ENCODE measurements around the gene KCNK18.
A peak's percentile ranks its signal among the peaks of the same experiment; 100 is the strongest.

The KCNK18 gene

DNA sequence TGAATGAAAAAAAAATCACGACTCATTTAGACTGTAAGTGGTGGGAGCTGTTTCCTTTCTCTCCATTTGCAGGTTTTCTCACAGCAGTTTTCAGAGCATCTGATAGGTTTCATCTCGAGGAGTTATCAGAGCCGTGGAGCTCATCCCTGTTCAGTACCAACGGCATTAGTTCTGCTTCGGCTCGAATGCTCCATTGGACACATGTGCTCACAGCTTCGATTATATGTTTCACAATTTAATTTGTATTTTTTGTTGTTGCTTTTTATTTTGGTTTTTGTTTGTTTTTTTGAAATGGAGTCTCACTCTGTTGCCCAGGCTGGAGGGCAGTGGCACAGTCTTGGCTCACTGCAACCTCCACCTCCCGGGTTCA is 45.2 kb downstream of the KCNK18 start:
- no peak overlapping the region for H3K27ac ChIP-seq
- no peak overlapping the region for H3K4me3 ChIP-seq

DNA sequence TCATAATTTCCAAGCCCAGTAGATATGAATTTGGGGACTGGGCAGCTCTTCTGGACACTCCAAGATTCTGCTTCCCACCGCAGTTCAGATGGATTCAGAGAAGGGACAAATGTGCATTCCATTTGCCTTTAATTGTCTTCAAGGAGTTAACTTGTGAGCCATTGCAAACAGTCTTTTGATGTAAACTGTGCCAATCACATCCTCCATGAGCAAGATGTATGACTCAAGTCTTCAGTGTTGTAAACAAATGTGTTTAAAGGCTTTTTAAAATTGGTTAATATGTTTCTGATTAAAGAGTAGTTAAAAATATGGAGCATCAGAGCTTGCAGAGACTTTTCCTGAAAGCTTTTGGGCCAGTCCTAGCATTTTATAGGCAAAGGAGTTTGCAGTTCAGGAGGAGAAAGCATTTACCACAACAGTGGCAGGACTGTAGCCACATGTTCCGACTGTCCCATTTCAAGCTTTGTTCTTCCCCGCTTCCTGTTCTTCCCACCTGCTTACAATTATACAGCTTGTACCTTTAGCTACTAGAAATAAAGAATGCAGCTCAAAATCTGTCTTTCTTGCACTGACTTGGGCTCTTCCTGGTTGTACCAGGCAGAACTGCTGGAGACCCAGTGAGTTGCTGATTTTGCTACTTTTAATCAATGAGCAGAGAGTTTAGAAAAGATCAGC is 49.8 kb downstream of the KCNK18 start:
- no peak overlapping the region for H3K4me3 ChIP-seq

DNA sequence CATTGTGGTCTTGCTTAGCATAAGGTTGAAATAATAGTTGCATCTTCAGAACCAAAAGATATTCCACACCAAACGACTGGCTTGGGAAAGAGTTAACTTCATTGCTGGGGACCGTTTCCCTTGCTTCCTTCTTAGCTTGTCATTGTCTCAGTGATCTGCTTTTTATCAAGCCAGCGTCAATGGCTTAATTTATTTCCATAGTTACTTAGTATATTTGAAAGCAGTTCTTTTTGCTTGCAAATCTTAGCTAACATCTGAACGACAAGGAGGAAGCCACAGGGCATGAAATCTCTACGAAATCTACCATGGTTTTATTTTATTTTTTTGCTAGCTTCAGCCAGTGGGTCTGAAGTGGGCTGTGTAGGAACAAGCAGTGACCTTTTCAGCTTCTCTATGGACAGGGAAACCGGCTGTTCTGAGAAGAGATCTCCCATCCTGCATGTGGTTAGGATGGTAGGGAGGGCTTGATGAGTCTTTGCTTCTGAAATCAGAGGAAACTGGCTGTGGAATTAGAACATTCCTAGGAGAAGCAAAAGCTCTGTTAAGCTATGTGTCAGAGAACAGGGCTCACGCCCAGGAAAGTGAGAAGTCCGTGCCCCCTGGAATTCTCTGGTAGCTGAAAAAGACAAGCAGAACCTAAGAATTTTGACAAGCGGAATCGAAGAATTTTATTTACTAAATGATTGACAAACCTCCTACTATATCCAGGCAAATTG is 51.6 kb downstream of the KCNK18 start:
- H3K27ac ChIP-seq: peak overlapping the region in 3 of 21 experiments; percentile 1 to 58 (median 10)
- no peak overlapping the region for H3K4me3 ChIP-seq

More for the DNA sequence above, 49.8 kb downstream of the KCNK18 start:
- no peak overlapping the region for H3K27ac ChIP-seq

DNA sequence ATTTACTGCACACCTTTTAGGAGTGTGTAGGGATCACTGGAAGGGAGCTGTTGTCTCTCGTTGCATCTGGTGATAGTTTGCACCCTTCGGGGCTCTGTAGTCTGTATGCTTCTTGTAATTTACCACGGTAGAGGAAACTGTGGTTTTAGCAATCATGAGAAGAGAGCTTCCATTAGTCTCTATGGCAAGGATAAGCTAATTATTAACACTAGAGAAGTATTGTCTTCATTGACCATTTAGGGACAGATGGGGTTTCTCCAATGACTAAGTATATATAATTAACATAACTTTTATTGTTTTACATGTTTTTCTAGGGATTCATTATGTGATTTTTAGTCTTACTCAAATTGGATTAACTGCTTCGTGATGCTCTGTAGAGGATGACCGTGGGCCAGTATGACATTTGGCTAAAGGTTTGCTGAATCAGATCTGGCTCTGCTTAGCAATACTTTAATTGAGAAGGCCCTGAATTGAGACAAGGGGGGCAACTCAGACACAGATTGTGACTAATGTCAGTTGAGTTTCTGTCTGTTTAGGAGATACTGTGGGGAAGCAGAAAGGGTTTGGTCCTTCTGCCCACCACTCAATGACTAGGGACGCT is 52.3 kb downstream of the KCNK18 start:
- peak overlapping the region in 1 of 21 experiments; percentile 58 for H3K27ac ChIP-seq

DNA sequence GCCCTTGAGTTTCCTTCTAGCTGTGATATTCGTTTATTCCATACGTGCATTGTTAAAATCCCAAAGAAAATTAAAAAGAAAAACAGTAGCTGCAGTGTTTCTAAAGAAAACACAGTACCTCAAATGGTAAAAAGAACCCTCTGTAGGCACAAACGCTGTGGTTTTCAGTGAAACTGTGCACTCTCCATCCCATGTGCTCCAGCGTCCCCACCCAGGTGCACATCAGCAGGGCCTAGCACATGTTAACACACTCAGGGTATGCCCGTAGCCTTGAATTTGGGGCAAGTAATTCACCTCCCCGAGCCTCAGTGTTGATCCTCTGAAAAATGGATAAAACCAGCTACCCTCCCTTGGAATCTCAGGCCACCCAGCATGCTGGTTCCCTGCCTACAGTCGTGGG is 53.1 kb downstream of the KCNK18 start:
- no peak overlapping the region for H3K27ac ChIP-seq

More for the DNA sequence above, 52.3 kb downstream of the KCNK18 start:
- no peak overlapping the region for H3K4me3 ChIP-seq

DNA sequence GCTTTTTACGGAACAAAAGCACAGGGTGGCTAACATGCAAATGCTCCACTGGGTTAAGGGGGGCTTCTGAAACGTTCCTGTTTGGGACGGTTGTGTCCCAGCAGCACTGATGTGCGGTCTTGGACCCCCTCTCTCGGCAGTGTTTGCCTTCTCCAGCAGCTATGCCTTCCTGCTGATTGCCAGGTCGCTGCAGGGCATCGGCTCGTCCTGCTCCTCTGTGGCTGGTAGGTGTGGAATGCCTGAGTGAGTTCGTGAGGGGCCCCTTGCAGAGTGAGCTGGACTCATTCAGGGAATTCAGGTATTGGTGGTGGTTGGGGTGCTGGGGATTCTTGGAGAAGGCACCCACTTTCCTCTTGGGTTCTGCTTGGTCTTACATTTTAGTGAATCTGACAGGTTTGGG is 56.6 kb downstream of the KCNK18 start:
- H3K27ac ChIP-seq: no peak overlapping the region
- H3K4me3 ChIP-seq: no peak overlapping the region

More for the DNA sequence above, 53.1 kb downstream of the KCNK18 start:
- H3K4me3 ChIP-seq: no peak overlapping the region

DNA sequence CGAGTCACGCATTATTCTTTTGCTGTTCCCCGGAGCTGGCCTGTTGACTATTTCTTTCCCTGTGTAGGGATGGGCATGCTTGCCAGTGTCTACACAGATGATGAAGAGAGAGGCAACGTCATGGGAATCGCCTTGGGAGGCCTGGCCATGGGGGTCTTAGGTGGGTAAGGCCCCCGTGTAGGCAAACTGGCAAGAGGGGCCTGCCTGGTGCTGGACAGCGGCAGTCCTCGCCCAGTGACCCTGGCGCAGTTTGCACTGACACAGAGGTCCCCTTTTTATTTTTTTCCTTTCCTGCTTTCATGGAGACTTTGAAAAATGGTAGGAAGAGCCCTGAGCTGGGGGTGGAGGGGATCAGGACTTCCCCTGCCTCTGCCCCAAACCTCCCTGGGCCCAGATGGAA is 57.0 kb downstream of the KCNK18 start:
- Histone ChIP-seq H3K4me3 (no peak overlapping the region), H3K27ac (no peak overlapping the region)

DNA sequence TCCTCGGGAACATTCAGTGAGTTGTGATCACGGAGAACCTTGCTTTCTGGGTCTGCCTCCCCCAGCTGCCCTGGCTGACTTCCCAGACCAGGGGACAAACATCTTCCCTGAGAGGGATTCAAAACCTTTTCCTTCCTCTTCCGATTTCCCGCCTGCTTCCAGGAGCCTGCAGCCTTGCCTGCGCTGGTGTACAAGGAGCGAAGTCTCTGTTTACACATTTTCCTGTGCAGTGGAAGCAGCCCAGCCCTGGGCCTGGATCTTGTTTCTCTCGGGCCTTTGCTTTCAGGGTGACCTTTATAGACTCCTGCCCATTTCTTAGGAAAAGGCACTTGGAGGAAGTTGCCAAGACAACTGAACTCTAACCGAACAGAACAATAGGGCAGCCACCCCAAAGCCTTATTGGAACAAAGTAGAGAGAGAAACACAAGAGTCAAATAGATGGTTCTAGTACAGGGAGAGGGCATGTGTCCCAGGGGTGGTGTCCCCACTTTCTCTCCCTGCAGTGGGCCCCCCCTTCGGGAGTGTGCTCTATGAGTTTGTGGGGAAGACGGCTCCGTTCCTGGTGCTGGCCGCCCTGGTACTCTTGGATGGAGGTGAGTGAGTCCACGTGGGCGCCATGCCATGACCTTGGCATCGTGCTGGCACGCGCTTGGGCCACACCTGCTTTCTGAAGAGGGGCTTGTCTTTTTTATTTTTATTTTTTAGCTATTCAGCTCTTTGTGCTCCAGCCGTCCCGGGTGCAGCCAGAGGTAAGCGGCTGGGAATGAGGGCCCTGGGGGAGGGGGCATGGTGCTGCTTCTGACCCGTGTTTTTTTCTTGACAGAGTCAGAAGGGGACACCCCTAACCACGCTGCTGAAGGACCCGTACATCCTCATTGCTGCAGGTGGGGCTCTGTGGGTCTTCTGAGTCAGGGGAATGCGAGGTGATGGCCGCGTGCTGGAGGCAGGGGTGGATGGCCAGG is 57.8 kb downstream of the KCNK18 start:
- H3K27ac ChIP-seq: no peak overlapping the region
- no peak overlapping the region for H3K4me3 ChIP-seq

DNA sequence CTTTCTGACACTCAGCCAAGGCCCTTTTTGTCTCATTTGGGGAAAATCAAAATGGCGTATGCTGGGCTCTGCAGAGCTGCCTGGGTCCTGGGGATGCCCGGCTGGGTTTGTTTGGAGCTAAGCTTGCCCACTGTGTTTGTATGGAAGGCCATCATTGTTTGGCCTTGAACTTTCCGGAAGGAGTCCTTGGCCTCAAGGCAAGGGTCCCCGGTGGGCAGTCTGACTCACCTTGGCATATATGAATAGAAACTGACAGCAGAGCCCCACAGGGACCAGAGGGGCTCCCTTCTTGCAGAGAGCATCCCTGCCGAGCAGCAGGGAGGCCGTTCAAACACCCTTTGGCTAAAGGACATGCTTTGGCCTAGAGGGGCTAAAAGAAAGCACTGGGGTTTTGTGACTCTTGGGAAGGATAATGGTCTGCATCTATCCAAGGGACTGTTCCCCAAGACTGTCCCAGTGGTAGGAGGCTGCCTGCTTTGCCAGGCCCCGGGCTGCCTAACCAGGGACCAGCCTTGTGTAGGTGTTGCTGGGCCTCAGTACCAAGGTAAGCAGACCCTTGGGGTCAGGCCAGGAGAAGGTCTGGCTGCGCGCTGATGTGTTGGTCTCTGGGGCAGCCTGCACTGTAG is 58.7 kb downstream of the KCNK18 start:
- no peak overlapping the region for H3K4me3 ChIP-seq
- H3K27ac ChIP-seq: no peak overlapping the region

DNA sequence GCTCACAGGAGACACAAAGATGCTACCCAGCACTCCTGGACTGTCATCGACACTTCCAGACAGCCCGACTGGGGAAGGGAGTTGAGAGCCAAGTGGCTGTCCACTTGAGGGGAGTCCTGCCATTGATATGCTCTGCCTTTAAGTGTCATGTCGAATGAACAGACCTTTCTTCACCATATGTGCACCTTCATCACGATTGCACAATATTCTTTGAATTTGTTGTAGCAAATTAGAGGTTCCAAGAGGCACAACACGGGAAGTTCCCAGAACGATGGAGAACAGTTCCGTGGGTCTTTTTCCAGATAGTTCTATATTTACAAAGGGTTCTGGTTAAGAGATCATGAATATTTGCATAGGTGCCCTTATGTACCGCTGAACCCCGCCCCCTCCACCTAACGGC is 59.6 kb downstream of the KCNK18 start:
- Histone ChIP-seq H3K4me3 (no peak overlapping the region), H3K27ac (no peak overlapping the region)

DNA sequence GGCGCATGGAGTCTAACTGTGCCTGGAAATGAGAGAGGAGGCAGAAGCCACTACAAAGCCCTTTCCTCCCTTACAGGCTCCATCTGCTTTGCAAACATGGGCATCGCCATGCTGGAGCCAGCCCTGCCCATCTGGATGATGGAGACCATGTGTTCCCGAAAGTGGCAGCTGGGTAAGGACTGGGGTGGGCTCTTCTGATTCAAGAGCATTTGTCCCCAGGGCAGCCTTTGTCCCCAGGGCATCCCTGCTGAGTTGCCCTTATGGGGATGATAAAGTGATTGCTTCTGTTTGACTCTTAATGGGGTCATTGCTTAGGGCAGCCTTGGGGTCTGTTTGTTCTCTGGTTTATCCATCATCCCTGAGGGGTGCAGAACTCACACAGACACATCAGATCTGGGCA is 60.4 kb downstream of the KCNK18 start:
- Histone ChIP-seq H3K4me3 (no peak overlapping the region), H3K27ac (no peak overlapping the region)

DNA sequence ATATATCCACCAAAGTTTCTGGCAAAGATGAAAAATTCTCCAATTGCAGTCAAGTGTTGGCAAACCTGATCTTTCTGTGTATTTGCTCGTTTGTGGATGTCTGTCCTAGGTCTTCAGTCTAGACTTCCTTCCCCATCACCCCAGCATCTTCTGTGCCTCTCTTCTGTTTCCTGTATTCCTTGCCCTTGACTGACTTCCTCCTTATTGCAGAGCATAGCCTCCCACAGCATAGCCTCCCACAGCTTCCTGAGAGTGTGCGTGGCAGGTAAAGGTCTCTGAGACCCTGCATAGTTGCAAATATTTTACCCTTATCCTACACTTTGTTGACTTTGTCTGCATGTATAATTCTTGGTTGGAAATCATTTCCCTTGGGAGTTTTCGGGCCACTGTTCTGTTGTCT is 62.0 kb downstream of the KCNK18 start:
- Histone ChIP-seq H3K27ac (no peak overlapping the region), H3K4me3 (no peak overlapping the region)
